GM18517 (cell line): Measurements from ENCODE around the gene FDX2.
"Not testable (repeated sequence)": the region's sequence is repeated elsewhere in the genome, so short reads cannot be mapped to it uniquely, and the experiment has no call there.

Experiments
- ATAC-seq: cut with Tn5 transposase; IDR thresholded peaks from one replicate; pipeline ENCODE4 v1.9.1; 2021; ENCODE audit warnings: mild to moderate bottlenecking, moderate library complexity; ENCODE audit not compliant: unreplicated experiment

FDX2 gene

DNA sequence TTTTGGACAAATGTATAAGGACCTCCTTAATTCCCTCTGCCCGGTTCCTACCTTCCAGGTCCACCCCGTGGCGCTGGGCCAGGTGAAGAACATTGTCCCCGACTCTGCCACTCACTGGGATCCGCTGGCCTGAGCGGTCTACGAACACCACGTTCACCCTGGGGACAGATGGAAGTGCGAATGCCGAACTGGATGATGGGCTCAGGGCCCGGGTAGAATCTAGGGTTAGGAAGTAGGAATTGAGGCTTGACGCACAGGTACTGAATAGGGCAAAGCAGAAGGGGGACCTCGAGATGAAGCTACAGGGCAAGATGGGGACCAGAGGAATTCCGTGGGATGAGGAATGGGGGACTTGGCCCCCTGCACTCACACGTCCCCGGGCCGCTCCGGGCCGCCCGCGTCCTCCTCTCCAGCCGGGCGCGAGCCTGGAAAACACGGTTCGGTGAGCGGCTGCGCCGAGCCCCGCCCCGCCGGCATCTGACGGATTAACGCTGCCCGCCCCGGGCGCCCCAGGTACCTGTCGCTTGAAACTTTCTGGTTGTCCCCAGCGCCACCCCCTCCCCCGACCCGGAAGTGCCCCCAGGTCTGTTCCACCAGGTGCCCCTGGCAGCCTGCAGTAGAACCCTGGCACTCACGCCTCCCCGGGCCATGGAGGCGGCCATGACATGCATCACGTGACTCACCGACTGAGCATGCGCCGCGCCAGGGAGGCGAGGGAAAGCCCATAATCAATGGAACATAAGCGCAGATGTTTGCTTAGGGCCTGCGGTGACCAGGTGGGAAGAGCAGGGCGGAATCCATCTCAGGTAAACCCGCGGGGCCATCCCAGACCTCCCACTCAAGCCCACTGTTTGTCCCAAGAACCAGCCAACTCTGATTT is at the start of gene FDX2:
FDX2 (minus strand) TSS at position 681 of the 880 bp plus-strand sequence; CDS start at position 662, 19 bp downstream.
- ATAC-seq: no peak

DNA sequence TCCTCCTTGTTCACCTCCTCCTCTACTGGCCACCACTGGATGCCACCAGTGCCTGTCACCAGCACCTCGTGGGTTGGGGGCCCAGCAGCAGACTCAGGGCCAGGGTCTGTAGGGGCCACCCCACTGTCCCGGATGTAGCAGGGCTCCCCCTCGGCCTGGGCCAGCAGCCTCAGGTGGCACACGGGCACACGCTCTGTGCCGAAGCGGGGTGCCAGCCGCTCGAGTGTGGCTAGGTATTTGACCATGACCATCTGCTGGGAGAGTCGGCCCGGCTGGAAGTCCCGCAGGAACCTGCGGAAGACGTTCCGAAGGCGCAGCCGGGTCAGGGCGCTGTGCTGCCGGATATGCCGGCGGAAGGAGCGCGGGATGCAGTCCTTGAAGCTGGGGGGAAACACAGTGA is 49.7 kb upstream of the FDX2 start:
- no peak for ATAC-seq

DNA sequence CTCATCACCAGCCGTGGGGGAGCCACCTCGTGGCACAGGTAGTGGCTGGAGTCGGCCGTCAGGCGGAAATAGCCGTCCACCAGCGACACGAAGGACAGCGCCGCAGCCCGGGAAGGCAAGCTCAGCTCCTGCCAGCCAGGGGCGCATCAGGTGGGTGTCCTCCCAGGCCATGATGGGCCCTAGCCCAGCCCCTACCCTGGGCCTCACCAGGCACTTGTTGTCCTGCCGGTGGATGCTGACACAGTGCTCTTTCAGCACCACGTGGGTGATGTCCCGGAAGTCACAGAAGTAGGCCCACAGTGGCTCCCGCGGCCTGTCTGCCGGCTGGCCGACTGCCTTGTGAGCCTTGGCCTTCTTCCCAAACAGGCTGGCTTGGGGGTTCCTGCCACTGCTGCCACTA is 48.8 kb upstream of the FDX2 start:
- no peak for ATAC-seq

DNA sequence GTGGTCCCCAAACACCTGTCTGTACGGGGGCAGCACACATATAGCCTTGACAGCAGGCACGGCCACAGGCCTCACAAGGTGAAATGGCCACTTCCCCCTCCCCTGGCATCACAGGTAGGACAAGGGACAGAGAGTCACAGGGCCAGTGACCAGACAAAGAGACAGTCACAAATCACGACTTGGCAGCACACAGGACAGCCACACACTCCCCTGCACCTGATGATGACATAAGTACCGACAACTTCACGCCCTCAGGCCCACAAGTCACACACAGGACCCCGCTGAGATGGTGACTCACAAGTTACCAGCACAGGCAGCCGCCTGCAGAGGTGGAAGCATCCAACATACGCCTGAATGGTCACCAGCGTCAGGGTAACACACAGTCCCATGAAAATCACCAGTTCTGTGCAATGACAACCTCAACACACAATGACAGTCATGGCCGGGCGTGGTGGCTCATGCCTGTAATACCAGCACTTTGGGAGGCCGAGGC is 48.0 kb upstream of the FDX2 start:
- ATAC-seq: no peak

GRCh38 chr19:10362259-10362658 is 46.4 kb upstream of the FDX2 start:
- ATAC-seq: no peak

- no peak for ATAC-seq
Measured at GRCh38 chr19:10361569-10362011, 45.8 kb upstream of the FDX2 start.

DNA sequence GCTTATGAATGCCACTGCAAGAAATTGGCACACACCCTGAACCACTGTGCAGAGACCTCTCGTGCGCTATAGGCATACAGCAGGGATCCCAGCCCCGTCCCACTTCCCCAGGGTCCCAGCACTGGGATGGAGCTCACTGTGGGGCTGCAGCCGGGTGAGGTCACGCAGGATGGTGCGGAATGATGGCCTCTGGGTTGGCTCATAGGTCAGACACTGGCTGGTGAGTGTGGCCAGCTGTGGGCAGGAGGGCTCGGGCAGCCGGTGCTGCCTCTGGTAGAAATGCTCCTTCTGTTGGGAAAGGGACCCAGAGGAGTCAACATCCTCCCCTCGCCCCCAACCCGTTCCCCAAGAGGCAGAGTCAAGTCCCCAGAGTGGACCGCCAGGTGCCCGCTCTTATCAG is 40.6 kb upstream of the FDX2 start:
- ATAC-seq: no peak

DNA sequence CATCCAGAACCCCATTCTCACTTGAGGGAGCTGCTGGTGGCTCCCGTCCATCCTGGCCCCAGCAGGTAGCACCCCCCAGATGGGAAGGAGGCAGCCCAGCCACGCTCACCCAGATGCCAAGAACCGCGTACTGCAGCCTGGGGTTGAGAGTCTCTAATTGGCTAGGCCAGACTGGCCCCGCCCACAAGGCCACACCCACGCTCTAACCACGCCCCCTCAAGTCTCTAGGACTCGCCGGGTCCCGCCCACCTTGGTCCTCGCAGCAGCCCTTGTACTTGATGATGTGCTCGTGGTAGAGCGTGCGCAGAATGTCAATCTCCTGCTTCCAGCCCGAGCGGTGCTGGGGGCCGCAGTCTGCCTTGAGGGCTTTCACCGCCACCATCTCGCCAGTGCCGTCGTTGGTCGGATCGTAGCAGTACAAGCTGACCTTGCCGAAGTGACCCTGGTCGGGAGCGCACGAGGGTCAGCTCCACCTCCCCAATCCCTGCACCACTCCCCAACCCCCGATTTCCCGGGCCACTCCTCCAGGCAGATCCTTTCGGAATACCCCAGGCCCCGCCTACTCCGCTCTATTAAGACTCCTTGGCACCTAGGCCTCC is 38.1 kb upstream of the FDX2 start:
- no peak for ATAC-seq

GRCh38 chr19:10352764-10353671 is 37.2 kb upstream of the FDX2 start:
- ATAC-seq: no peak

- no peak for ATAC-seq
Measured at GRCh38 chr19:10346509-10346908, 30.7 kb upstream of the FDX2 start.

DNA sequence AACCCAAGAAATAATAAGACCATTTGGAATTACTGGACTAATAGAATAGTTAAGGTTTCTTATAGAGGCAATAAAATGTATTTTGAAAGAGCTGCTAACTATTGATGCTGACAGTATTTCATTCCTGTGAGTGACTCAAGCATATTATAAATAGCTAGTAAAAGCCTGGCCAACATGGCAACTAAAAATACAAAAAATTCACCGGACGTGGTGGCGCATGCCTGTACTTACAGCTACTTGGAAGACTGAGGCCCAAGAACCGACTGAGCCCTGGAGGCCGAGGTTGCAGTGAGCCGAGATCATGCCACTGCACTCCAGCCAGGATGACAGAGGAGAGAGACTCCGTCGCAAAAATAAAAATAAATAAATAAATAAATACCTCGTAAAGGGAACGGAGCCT is 29.0 kb upstream of the FDX2 start:
- no peak for ATAC-seq

DNA sequence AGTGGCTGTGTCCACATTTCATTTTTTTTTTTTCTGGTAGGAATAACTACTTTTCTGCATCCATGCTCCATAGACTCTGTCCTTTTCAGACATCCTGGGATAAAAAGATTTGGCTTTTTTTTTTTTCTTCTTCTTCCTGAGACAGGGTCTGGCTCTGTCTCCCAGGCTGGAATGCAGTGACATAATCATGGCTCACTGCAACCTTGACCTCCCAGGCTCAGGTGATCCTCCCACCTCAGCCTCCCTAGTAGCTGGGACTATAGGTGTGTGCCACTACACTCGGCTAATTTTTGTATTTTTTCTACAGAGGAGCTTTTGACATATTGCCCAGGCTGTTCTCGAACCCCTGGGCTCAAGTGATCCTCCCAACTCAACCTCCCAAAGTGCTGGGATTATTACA is 27.7 kb upstream of the FDX2 start:
- no peak for ATAC-seq

GRCh38 chr19:10339977-10340376 is 24.2 kb upstream of the FDX2 start:
- ATAC-seq: no peak

DNA sequence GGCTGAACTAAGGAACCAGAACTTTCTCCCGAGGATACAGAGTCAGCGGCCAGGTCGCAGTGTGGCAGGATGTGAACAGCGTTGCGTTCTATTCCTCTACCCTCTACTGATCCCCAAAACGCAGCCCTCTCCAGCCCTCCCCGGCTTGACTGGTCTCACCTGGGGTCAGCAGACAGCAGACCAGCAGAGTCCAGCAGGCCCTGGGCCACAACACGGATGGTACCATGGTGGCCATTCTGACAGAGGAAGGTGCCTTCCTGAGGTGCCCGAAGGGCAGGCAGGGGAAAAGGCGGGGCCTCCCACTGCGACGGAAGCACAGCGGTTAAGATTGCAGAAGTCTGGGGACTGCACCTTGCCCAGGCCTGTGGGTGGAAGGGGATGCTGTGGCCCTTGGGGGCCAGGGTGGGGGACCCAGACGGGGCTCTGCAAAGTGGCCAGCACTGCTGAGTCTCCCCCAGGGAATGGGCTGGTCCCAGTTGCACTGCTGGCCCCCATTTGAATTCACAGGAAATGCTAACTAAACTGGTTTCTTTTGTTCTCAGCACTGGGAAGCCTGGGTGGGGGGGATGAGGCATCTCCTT is 23.7 kb upstream of the FDX2 start, which contains the start of gene ICAM3:
ICAM3 (minus strand) TSS at position 245 of the 581 bp plus-strand sequence; CDS start at position 235, 10 bp downstream.
- ATAC-seq: no peak

DNA sequence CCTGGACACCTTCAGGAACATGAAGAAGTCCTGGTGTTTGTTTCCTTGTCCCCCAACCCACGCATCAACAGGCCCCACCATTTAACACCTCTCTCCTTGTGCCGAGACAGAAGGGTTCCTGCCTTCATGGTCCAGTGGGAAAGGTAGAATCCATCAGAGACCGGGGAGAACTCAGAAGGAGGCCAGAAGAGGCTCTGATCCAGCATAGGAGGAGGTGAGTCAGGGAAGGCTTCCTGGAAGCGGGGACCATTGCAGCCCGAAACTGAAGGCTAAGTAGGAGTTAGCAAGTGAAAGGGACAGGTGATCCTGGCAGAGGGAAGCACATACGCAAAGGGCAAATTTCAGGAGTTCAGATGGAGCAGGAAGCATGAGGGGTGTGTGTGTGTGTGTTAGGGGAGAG is 23.1 kb upstream of the FDX2 start:
- no peak for ATAC-seq

GRCh38 chr19:10336725-10337124 is 20.9 kb upstream of the FDX2 start:
- not testable (repeated sequence) for ATAC-seq

DNA sequence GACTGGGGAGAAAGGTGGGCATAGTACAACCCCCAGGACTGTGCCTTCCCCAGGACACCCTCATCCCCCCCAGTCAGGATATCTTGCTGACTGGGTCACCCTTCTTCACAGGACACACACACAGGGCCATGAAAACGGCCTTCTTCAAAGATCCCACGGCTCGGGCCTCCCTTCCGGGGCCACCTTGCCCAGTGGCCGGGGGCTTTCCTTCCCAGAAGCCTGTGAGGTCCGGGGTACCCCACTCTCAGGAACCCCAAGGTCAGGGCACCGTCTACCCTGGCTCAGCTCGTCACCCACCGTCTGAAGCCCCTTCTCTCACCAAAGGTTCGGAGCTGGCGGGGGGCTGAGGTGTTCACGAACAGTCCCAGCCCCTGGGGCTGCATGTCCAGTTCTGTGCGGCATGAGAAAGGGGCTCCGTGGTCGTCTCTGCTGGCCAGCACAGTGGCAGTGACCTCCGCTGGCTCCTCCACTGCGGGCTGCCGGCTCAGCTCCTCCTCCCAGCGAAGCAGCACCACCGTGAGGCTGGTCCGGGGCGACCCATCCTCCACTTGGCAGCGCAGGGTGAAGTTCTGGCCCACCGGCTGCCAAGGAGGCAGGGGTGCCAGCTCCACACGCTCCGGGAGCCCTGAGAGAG is 19.7 kb upstream of the FDX2 start:
- ATAC-seq: no peak

GRCh38 chr19:10334588-10335351 is 19.0 kb upstream of the FDX2 start:
- no peak for ATAC-seq
